Measurements from ENCODE around the gene ADGRL3.

Gene ADGRL3

DNA sequence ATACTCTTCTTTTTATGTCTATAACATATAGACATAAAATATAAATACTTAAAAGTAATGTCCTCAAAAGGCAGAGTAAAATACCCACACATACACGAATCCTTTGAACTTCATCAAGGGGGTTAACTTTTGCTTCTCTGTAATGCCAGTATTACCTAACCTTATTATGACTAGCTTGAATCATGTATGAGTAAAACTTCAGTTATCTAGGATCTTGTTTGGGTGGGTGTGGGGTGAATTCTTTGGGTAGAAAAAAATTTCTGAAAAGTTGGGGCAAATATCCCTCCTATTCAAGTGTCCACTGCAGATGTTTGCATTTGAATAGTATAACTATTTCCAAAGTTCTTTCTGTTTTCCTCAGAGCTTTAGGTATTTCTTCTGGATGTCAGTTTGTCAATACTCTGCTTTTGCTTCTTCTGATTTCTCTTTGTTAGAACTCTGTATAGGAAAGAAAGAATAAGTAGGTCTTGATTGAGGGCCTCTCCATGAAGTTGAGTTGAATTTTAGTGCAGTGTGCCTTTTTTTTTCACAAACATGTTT lies 173.8 kb downstream of the ADGRL3 start:
- TF ChIP-seq, protein P1, sequence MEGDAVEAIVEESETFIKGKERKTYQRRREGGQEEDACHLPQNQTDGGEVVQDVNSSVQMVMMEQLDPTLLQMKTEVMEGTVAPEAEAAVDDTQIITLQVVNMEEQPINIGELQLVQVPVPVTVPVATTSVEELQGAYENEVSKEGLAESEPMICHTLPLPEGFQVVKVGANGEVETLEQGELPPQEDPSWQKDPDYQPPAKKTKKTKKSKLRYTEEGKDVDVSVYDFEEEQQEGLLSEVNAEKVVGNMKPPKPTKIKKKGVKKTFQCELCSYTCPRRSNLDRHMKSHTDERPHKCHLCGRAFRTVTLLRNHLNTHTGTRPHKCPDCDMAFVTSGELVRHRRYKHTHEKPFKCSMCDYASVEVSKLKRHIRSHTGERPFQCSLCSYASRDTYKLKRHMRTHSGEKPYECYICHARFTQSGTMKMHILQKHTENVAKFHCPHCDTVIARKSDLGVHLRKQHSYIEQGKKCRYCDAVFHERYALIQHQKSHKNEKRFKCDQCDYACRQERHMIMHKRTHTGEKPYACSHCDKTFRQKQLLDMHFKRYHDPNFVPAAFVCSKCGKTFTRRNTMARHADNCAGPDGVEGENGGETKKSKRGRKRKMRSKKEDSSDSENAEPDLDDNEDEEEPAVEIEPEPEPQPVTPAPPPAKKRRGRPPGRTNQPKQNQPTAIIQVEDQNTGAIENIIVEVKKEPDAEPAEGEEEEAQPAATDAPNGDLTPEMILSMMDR (IDR thresholded peaks at IDR 0.05), result no peak

DNA sequence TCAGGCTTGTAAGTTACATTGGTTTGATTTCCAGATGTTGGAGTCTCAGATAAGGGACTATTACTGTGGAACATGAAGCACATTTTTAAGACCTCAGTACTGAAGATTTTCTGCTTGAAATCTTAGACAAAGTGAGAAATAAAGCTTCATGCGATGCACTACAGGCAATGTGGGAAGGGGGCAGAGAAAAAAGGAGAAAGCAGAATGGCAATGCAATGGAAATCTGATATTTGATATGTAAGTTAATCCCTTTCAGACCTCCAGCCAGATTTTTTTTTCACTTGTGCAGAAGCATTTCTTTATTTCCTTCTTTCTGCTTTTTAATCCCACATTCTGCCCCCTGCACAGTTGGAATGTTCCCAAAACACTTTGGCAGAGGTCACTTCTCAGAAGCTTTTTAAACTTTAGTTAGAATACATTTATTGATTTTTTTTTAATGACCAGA lies 174.3 kb downstream of the ADGRL3 start:
- TF ChIP-seq, protein P1 (IDR thresholded peaks at IDR 0.05), result no peak

DNA sequence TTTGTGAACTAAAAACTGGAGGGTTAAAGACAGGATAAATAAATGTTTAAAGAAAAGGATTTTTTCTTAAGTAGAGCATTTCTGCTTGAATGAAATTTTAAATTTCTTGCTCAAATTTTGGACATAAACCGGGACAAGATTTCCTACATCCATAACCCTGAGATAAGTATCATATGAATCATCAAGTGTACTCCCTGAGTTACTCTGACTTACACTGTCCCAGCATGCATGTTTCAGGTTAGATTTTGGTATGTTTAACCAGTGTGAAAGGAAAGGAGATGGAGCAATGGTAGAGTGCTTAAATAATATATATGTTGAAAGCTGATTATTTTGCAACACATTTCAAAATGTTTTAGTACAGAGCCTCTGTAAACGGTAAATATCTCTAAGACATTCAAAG lies 175.2 kb downstream of the ADGRL3 start:
- TF ChIP-seq, protein P1 (IDR thresholded peaks at IDR 0.05), result no peak

DNA sequence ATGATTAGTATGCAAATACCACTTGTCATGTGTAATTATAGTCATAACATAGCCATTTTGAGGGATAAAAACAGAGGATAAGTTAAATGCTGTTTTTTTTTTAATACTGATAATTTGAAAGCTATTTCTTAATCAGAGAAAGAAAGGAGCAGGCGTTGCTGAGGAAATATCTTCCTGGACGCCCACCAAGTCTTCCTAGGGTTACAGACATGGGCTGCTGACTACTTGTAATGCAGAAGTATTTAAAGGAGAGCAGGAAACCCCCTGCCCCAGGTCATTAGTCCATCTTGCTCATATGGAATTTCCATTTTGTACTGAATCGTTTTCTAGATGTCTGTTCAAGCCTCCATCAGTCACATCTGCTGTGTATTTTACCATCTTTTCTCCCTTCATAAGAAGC lies 176.2 kb downstream of the ADGRL3 start:
- TF ChIP-seq, protein P1 (IDR thresholded peaks at IDR 0.05), result no peak

DNA sequence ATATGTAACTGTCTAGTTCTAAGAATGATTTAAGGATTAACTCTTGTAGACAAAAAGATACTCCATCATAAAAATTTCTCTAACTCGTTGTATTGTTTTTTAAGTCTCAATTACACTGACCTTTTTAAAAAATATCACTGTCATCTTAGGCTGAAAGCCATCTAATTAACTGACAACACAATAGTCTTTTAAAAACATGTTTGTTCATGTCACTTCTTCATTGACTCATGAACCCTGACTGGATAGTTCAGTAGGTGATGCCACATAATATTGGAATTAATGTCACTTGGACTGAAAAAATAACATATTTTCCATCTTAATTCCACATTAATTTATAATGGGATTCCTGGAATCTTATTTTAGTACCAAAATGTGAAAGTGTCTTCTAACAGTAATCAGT lies 179.3 kb downstream of the ADGRL3 start:
- TF ChIP-seq, protein P1 (IDR thresholded peaks at IDR 0.05), result no peak

DNA sequence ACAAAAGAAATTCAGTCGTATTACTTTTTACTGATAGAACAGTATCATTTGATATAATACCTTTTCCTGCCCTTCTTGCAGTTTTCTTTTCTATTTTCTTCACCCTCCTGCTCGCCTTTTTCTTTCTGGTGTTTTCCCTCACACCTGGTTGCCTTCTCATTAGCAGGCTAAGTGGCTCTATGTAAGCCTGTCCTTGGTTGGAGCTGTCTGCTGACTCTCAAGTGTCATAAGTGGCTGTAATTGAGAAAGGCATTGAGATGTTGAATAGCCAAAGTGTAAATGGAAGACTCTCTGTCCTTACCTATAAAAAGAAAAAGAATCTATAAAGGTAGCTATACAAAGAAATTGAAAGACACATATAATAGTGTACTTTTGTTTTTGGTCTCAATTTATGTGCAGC lies 180.7 kb downstream of the ADGRL3 start:
- TF ChIP-seq, protein P1 (IDR thresholded peaks at IDR 0.05), result no peak

DNA sequence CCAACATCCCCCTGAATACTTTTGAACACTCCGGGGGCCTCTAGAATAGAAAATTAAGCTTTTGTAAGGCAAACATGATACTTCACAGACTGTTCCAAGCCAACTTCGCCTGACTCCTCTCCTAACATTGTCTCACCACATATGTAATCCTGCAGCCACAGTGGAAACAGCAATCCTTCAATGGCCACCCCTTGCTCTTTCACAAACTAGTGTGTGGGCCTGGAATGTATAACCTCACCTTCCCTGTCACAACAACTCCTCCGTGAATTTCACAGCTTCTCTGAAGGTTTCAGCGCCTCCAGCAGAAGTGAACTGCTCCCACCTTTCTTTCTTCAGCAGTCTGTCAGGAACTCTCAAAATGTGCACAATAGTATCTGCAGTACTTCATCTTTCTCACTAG lies 185.1 kb downstream of the ADGRL3 start:
- TF ChIP-seq, protein P1 (IDR thresholded peaks at IDR 0.05), result no peak

DNA sequence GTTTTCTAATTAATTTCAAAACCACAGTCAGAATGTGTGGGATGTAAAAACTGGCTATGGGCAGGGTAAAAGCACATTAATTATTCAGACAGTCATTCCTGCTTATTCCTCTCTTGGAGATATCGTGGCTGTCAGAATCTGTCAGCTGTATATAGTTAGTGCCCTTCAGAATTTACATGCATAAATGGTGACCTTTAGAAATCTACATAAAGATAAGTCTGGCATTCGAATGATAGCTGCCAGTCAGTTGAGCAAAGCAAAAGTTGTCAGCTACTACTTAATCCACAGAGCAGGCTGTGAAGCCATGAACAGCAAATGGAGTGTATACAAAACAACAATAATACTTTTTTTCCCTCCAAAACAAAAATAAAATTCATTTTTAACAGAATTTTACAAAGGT lies 189.5 kb downstream of the ADGRL3 start:
- TF ChIP-seq, protein P1 (IDR thresholded peaks at IDR 0.05), result no peak

Measured in LNCAP (cell line).